Measurements from ENCODE around the gene PIK3R6. TPM values are rescaled to one million over a fixed set of nuclear protein-coding genes. Genes with fewer than 3 reads are reported as not detected.
"Not testable (repeated sequence)": the region's sequence is repeated elsewhere in the genome, so short reads cannot be mapped to it uniquely, and the experiment has no call there.

Gene PIK3R6
- polyA plus RNA-seq, 1 donor (not counting 4 experiments of a cell fraction or from before 2014, with no cell fraction given) = 0.03 TPM

- H3K9me3 ChIP-seq (ENCODE audit: control insufficient read depth, low read depth, low read length) = no peaks in the 10 kb centered on the region
- no peak for FAIRE-seq
- no peaks in the 10 kb centered on the region for H3K36me3 ChIP-seq (ENCODE audit: control insufficient read depth in 2 of 2, extremely low read depth in 1 of 2, insufficient read depth in 2 of 2, low read length in 2 of 2)
- TF ChIP-seq CTCF (optimal IDR thresholded peaks at IDR 0.05 in 1 of 3, IDR thresholded peaks at IDR 0.05 in 1 of 3, conservative IDR thresholded peaks at IDR 0.05 in 1 of 3; ENCODE audit: extremely low read depth in 1 of 3, insufficient read depth in 2 of 3, low read length in 3 of 3) = no peak
- no peak for TF ChIP-seq EZH2 (IDR thresholded peaks at IDR 0.05; ENCODE audit: low read length)
- no peaks in the 10 kb centered on the region for H3K9me1 ChIP-seq (ENCODE audit: control insufficient read depth, extremely low read depth, insufficient read depth, low read length)
- no peaks in the 10 kb centered on the region for H3K27me3 ChIP-seq (ENCODE audit: control insufficient read depth, extremely low read depth, insufficient read depth, low read length)
- no peak for DNase-seq (ENCODE audit: low read depth, low spot score)
- dilution Hi-C loops (cut with MboI; ENCODE audit: extremely low pct_ligation_motif_present, low sequenced_read_pairs) = no loop called here
- H3K9ac ChIP-seq (ENCODE audit: control insufficient read depth, extremely low read depth, insufficient read depth, low read length) = no peak overlapping the region
- H3K79me2 ChIP-seq (ENCODE audit: control insufficient read depth, insufficient read depth, low read length) = no peaks in the 10 kb centered on the region
- no peak overlapping the region for H2AFZ ChIP-seq (ENCODE audit: control insufficient read depth, low read length)
- no peaks in the 10 kb centered on the region for H4K20me1 ChIP-seq (ENCODE audit: control insufficient read depth, extremely low read depth, insufficient read depth, low read length)
- H3K4me1 ChIP-seq (ENCODE audit: control insufficient read depth, extremely low read depth, insufficient read depth, low read length) = no peaks in the 10 kb centered on the region
- no peak overlapping the region for H3K4me3 ChIP-seq (ENCODE audit: control insufficient read depth in 2 of 3, extremely low read depth in 1 of 3, insufficient read depth in 2 of 3, low read depth in 1 of 3, low read length in 3 of 3)
- H3K4me2 ChIP-seq (ENCODE audit: control insufficient read depth, extremely low read depth, insufficient read depth, low read depth, low read length) = no peak overlapping the region
- H3K27ac ChIP-seq (ENCODE audit: control insufficient read depth, insufficient read depth, low read length) = no peak overlapping the region
Observed at GRCh38 chr17:8806253-8806925, 61.1 kb downstream of the PIK3R6 start.

GRCh38 chr17:8805396-8805795 is 62.1 kb downstream of the PIK3R6 start:
- H3K79me2 ChIP-seq (ENCODE audit: control insufficient read depth, insufficient read depth, low read length); H3K9me1 ChIP-seq (ENCODE audit: control insufficient read depth, extremely low read depth, insufficient read depth, low read length); H3K27ac ChIP-seq (ENCODE audit: control insufficient read depth, insufficient read depth, low read length); H3K4me1 ChIP-seq (ENCODE audit: control insufficient read depth, extremely low read depth, insufficient read depth, low read length); H2AFZ ChIP-seq (ENCODE audit: control insufficient read depth, low read length); H3K4me3 ChIP-seq (ENCODE audit: control insufficient read depth in 2 of 3, extremely low read depth in 1 of 3, insufficient read depth in 2 of 3, low read depth in 1 of 3, low read length in 3 of 3); H3K36me3 ChIP-seq (ENCODE audit: control insufficient read depth in 2 of 2, extremely low read depth in 1 of 2, insufficient read depth in 2 of 2, low read length in 2 of 2); dilution Hi-C loops (cut with MboI; ENCODE audit: extremely low pct_ligation_motif_present, low sequenced_read_pairs); H3K9ac ChIP-seq (ENCODE audit: control insufficient read depth, extremely low read depth, insufficient read depth, low read length); FAIRE-seq; DNase-seq (ENCODE audit: low read depth, low spot score); H3K4me2 ChIP-seq (ENCODE audit: control insufficient read depth, extremely low read depth, insufficient read depth, low read depth, low read length); H4K20me1 ChIP-seq (ENCODE audit: control insufficient read depth, extremely low read depth, insufficient read depth, low read length); H3K27me3 ChIP-seq (ENCODE audit: control insufficient read depth, extremely low read depth, insufficient read depth, low read length); H3K9me3 ChIP-seq (ENCODE audit: control insufficient read depth, low read depth, low read length): not testable (repeated sequence)
